NCI-H1417 (cell line): ENCODE results near the gene POLE3.
"Not testable (repeated sequence)": the region's sequence is repeated elsewhere in the genome, so short reads cannot be mapped to it uniquely, and the experiment has no call there.

ENCODE experiments used
- DNase-seq, 3 experiments: peaks; one replicate each; lab custom pipeline; 2025; lab: John Stamatoyannopoulos, UW

POLE3 gene

GRCh38 chr9:113403646-113404045 is 6.8 kb downstream of the POLE3 start:
- DNase-seq, result no peak

GRCh38 chr9:113401027-113401792 is 9.3 kb downstream of the POLE3 start, which contains the start of gene ALAD:
ALAD (minus strand) TSS chr9:113401284; CDS start chr9:113393559, 7,725 bp downstream.
- peak; percentile 97 to 99 (median 99) for DNase-seq

DNA sequence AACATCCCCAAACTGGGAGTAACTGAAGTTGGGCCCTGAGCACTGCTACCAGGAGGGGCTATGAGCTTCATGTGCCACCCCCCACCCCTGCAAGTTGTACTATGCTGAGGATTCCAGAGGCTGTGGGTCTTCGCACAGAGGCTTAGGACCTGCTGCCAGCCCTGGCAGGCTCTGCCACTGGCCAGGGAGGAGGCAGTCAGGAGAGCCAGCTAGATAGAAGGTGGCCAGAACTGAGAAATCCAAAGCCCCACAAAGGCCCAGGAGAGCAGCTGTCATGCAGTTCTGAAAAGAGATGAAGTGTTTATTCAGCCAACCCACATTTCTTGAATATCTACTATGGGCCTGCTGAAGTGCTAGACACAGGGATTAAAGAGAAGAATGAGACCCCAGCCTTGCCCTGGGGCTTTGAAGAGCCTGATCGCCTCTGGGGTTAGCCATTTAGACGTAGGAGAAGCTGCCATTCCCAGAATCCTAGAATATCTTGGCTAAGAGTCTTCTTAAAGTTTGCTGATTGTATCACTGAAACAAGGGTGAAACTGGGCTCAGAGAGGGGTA is 10.8 kb downstream of the POLE3 start:
- DNase-seq, result no peak

DNA sequence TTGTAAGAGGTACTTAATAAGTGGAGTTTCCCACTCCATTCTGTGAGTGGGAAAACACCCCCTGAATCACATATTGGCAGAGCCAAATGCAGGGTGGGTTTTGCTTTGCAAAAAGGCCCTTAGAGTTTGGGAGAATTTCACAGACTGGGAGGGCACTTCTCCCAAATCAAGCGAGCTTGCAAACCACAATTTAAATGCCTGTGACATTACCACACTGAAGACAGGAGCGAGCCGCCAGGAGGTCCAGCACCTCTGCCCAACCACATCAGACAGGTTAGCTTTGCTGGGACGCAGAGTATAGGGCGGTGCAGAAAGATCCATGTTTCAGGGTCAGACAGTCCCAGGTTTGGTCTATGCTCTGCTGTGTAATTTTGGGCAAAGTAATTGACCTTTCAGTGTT is 11.7 kb downstream of the POLE3 start:
- no peak for DNase-seq

DNA sequence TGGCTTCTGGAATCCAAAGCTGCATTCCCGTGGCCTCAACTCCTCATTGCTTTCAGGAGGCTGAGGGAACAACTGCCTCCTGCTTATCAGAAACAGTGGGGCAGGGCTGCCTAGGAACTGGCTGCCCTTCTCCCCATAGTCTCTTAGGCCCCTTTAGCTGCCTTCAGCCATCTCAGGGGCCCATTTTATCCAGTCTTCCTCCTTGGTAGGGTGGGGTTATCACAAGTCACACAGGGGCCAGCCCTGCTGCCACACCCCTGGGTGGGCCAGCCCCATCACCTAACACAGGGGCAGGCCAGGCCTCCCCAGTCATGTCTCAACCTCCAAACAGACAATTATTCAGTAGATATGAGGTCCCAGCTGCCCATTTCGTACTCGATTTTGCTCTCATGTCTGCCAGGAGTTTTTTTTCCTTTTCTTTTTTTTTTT is 13.3 kb downstream of the POLE3 start:
- DNase-seq, result no peak

- DNase-seq, result no peak
Observed at GRCh38 chr9:113395000-113395861, 15.2 kb downstream of the POLE3 start.

DNA sequence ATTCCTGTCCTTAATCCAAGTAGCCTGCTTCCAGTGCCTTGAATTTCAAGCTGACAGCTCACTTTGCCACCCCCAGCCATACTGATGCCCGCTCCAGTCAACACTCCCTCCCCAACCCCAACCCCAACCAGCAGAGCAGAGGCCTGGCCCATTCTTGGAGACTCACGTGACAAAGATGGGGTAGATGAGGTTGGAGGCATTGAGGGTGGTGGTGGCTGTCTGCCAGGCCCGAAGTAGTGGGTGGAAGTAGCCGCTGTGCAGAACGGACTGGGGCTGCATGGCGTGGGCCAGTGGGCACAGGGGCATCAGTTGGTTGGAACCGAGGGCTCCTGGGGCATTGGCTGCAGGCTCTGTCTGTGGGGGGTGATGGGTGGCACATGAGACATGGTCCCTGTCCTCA is 17.2 kb downstream of the POLE3 start:
- DNase-seq, result no peak

DNA sequence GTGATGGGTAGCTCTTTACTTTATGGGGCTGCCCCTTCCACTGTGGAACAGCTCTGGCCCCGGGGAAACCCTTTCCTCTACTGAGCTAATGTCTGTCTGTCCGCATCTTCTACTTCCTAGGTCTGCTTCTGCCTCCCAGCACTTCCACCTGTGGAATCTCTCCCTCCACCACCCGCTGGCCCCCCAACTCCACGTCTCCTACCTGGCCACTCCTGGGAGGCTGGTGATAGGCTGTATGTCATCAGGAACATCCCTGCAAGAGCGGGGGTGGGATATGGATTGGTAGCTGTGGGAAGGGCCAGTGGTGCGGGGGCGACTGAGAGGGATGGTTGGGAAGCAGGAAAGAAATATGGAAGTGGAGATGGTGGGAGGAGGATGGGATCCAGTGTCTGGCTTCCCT is 18.6 kb downstream of the POLE3 start:
- DNase-seq, result no peak

DNA sequence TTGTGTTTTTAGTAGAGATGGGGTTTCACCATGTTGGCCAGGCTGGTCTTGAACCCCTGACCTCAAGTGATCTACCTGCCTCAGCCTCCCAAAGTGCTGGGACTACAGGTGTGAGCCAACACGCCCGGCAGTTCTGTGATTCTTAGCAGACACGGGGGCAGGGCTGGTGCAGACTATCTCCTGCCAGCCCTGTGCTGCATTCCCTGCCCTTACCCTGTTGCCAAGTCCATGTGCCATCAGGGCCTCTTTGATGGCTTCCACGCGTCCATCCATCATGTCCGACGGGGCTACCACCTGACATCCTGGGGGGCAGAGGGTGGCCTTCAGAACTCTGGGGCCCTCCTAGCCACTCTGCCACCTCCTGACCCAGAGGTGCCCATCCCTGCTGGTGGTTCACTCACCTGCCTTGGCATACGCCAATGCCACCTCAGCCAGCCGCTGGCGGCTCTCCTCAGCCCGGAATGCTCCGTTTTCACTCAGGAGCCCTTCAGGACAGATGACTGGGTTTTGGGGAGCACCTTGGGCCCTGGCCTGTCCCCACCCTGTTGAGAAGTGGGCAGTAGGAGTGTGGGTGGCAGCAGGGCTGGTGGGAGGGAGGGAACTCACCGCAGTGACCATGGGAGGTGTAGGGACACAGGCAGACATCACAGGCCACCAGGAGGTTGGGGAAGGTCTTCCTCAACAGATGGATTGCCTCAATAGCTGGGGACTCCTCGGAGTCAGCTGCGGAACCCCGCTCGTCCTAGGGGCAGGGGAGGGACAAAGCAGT is 20.1 kb downstream of the POLE3 start:
- no peak for DNase-seq

DNA sequence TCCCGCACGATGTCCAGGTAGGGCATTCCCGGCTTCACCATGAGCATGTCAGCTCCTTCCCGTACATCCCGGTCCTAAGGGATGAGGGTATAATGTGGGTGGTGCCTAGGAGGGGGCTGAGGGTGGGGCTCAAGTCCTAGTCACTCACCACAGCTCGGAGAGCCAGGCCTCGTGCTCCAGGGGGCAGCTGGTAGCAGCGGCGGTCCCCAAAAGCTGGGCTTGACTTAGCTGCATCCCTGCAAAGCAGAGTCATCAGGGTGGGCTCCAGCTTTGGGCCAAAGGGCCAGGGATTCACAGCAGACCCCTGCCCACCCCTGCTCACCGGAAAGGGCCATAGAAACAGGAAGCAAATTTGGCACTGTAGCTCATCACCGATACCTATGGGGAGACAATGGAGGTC is 21.0 kb downstream of the POLE3 start:
- no peak for DNase-seq

- no peak for DNase-seq
Observed at GRCh38 chr9:113388833-113389232, 21.6 kb downstream of the POLE3 start.

GRCh38 chr9:113387560-113388230 is 22.8 kb downstream of the POLE3 start:
- DNase-seq, result no peak

- DNase-seq, result no peak
Observed at GRCh38 chr9:113386571-113387393, 23.7 kb downstream of the POLE3 start.

DNA sequence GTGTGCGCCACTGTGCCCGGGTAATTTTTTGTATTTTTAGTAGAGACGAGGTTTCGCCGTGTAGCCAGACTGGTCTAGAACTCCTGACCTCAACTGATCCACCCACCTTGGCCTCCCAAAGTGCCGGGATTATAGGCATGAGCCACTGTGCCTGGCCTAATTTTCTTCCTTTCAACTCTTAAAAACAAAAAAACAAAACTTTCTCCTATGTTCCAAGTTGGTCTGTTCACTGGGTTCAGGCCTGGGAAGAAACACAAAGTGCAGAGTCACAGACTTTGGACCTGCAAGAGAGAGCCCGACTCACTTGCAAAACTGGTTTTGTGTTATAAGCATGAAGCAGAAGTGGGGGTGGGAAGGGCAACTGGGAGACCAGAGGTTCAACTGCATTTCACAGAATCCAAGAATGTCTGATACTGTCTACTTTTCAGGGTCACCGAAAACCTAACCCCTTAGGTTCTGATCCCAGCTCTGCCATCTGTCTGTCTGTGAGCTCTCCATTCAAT is 28.5 kb downstream of the POLE3 start:
- no peak for DNase-seq

DNA sequence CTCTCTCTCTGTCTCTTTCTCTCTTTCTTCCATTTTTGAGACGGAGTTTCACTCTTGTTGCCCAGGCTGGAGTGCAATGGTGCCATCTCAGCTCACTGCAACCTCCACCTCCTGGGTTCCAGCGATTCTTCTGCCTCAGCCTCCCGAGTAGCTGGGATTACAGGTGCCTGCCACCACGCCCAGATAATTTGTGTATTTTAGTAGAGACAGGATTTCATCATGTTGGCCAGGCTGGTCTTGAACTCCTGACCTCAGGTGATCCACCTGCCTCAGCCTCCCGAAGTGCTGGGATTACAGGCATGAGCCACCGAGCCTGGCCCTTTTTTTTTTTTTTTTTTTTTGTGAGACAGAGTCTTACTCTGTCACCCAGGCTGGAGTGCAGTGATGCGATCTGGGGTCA is 29.0 kb downstream of the POLE3 start:
- DNase-seq, result not testable (repeated sequence)

DNA sequence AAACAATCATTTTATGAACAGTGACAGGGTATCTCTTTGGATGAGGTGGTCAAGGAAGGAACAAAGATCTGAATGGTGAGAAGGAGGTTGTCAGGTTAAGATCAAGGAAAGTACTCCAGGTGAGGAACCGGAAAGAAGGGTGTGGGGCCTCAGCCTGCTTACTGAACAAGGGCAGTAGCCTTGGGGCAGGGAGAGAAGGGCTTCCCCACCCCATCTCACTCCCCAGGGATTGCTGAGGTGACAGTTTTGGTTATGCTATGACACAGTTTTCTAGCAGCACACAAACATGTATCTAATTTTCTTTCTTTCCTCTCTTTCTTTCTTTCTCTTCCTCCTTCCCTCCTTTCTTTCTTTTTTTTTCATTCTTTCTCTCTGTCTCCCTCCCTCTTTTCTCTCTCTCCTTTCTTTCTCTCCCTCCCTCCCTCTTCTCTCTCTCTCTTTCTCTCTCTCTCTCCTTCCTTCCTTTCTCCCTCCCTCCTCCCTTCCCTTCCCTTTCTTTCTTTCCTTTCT is 29.6 kb downstream of the POLE3 start:
- DNase-seq, result peak in 2 of 3 experiments; percentile 35 to 39

- not testable (repeated sequence) for DNase-seq
Observed at GRCh38 chr9:113379829-113380210, 30.7 kb downstream of the POLE3 start.

GRCh38 chr9:113379094-113379828 is 31.2 kb downstream of the POLE3 start:
- DNase-seq, result not testable (repeated sequence)
